ENCODE results near the gene DUX4. TPM values are rescaled to one million over a fixed set of nuclear protein-coding genes. Genes with fewer than 3 reads are reported as not detected.
"Not testable (repeated sequence)": the region's sequence is repeated elsewhere in the genome, so short reads cannot be mapped to it uniquely, and the experiment has no call there.

The DUX4 gene
- not detected in 2 replicates for total RNA-seq

DNA sequence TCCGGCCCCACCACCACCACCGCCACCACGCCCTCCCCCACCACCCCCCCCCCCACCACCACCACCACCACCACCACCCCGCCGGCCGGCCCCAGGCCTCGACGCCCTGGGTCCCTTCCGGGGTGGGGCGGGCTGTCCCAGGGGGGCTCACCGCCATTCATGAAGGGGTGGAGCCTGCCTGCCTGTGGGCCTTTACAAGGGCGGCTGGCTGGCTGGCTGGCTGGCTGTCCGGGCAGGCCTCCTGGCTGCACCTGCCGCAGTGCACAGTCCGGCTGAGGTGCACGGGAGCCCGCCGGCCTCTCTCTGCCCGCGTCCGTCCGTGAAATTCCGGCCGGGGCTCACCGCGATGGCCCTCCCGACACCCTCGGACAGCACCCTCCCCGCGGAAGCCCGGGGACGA lies at the start of gene DUX4:
Gene DUX4 (plus strand): TSS at position 347 of the 400 bp plus-strand sequence. CDS start 0 bp downstream, at position 347.
- not testable (repeated sequence) for DNase-seq (ENCODE audit: low read depth); H3K27me3 ChIP-seq (ENCODE audit: control insufficient read depth, insufficient read depth, low read length); H3K36me3 ChIP-seq (ENCODE audit: control insufficient read depth, insufficient read depth, low read length); H3K4me3 ChIP-seq (ENCODE audit: low read depth, low read length); FAIRE-seq

DNA sequence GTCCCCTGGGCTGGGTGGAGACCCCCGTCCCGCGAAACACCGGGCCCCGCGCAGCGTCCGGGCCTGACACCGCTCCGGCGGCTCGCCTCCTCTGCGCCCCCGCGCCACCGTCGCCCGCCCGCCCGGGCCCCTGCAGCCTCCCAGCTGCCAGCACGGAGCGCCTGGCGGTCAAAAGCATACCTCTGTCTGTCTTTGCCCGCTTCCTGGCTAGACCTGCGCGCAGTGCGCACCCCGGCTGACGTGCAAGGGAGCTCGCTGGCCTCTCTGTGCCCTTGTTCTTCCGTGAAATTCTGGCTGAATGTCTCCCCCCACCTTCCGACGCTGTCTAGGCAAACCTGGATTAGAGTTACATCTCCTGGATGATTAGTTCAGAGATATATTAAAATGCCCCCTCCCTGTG lies 1.9 kb downstream of the DUX4 start:
- DNase-seq (ENCODE audit: low read depth); H3K27me3 ChIP-seq (ENCODE audit: control insufficient read depth, insufficient read depth, low read length); H3K4me3 ChIP-seq (ENCODE audit: low read depth, low read length); FAIRE-seq; H3K36me3 ChIP-seq (ENCODE audit: control insufficient read depth, insufficient read depth, low read length): not testable (repeated sequence)

DNA sequence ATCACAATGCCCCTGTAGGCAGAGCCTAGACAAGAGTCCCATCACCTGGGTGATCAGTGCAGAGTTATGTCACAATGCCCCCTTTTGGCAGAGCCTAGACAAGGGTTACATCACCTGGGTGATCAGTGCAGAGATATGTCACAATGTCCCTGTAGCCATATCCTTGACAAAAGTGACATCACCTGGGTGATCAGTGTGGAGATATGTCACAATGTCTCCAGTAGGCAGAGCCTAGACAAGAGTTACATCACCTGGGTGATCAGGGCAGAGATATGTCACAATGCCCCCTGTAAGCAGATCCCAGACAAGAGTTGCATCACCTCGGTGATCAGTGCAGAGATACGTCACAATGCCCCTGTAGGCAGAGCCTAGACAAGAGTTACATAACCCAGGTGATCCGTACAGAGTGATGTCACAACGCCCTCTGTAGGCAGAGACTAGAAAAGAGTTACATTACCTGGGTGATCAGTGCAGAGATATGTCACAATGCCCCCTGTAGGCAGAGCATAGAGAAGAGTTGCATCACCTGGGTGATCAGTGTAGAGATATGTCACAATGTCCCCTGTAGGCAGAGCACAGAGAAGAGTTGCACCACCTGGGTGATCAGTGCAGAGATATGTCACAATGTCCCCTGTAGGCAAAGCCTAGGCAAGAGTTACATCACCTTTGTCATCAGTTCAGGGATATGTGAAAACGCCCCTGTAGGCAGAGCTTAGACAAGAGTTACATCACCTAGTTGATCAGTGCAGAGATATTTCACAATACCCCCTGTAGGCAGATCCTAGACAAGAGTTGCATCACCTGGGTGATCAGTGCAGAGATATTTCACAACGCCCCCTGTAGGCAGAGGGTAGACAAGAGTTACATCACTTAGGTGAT lies 4.4 kb downstream of the DUX4 start:
- DNase-seq (ENCODE audit: low read depth); FAIRE-seq; H3K27me3 ChIP-seq (ENCODE audit: control insufficient read depth, insufficient read depth, low read length); H3K4me3 ChIP-seq (ENCODE audit: low read depth, low read length); H3K36me3 ChIP-seq (ENCODE audit: control insufficient read depth, insufficient read depth, low read length): not testable (repeated sequence)

DNA sequence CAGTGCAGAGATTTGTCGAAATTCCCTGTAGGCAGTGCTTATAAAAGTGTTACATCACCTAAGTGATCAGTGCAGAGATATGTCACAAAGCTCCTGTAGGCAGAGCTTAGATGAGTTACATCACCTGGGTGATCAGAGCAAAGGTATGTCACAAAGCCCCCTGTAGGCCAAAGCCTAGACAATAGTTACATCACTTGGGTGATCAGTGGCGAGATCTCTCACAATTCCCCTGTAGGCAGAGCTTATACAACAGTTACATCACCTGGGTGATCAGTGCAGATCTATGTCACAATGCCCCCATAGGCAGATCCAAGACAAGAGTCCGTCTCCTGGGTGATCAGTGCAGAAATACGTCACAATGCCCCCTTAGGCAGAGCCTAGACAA lies 5.0 kb downstream of the DUX4 start:
- not testable (repeated sequence) for H3K36me3 ChIP-seq (ENCODE audit: control insufficient read depth, insufficient read depth, low read length); DNase-seq (ENCODE audit: low read depth); H3K27me3 ChIP-seq (ENCODE audit: control insufficient read depth, insufficient read depth, low read length); H3K4me3 ChIP-seq (ENCODE audit: low read depth, low read length); FAIRE-seq

DNA sequence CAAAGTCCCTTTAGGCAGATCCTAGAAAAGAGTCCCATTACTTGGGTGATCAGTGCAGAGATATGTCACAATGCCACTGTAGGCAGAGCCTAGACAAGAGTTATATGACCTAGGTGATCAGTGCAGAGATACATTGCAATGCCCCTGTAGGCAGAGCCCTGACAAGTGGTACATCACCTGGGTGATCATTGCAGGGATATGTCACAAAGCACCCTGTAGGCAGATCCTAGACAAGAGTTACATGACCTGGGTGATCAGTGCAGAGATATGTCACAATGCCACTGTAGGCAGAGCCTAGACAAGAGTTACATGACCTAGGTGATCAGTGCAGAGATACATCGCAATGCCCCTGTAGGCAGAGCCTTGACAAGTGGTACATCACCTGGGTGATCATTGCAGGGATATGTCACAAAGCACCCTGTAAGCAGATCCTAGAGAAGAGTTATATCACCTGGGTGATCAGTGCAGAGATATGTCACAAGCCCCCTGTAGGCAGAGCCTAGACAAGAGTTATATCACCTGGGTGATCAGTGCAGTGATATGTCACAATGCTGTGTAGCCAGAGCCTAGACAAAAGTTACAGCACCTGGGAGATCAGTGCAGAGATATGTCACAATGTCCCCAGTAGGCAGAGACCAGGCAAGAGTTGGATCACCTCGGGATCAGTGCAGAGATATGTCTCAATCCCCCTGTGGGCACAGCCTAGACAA lies 5.6 kb downstream of the DUX4 start:
- not testable (repeated sequence) for H3K36me3 ChIP-seq (ENCODE audit: control insufficient read depth, insufficient read depth, low read length); H3K27me3 ChIP-seq (ENCODE audit: control insufficient read depth, insufficient read depth, low read length); DNase-seq (ENCODE audit: low read depth); H3K4me3 ChIP-seq (ENCODE audit: low read depth, low read length); FAIRE-seq

GRCh38 chr4:190179740-190180094 lies 6.1 kb downstream of the DUX4 start:
- not testable (repeated sequence) for DNase-seq (ENCODE audit: low read depth); H3K4me3 ChIP-seq (ENCODE audit: low read depth, low read length); FAIRE-seq; H3K27me3 ChIP-seq (ENCODE audit: control insufficient read depth, insufficient read depth, low read length); H3K36me3 ChIP-seq (ENCODE audit: control insufficient read depth, insufficient read depth, low read length)

DNA sequence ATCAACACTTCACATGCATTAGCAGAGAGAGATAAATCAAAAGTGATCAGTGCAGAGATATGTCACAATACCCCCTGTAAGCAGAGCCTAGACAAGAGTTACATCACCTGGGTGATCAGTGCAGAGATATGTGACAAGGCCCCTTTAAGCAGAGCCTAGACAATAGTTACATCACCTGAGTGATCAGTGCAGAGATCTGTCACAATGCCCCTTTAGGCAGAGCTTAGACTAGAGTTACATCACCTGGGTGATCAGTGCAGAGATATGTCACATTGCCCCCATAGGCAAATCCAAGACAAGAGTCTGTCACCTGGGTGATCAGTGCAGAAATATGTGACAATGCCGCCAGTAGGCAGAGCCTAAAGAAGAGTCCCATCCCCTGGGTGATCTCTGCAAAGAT lies 7.4 kb downstream of the DUX4 start:
- not testable (repeated sequence) for FAIRE-seq; DNase-seq (ENCODE audit: low read depth); H3K36me3 ChIP-seq (ENCODE audit: control insufficient read depth, insufficient read depth, low read length); H3K27me3 ChIP-seq (ENCODE audit: control insufficient read depth, insufficient read depth, low read length); H3K4me3 ChIP-seq (ENCODE audit: low read depth, low read length)

GRCh38 chr4:190181481-190182100 lies 8.0 kb downstream of the DUX4 start:
- H3K4me3 ChIP-seq (ENCODE audit: low read depth, low read length); DNase-seq (ENCODE audit: low read depth); FAIRE-seq: not testable (repeated sequence)

GRCh38 chr4:190203510-190203909 lies 29.9 kb downstream of the DUX4 start:
- FAIRE-seq; DNase-seq (ENCODE audit: low read depth): not testable (repeated sequence)

More at GRCh38 chr4:190181481-190182100, 8.0 kb downstream of the DUX4 start:
- not testable (repeated sequence) for H3K36me3 ChIP-seq (ENCODE audit: control insufficient read depth, insufficient read depth, low read length); H3K27me3 ChIP-seq (ENCODE audit: control insufficient read depth, insufficient read depth, low read length)

More at GRCh38 chr4:190203510-190203909, 29.9 kb downstream of the DUX4 start:
- H3K36me3 ChIP-seq (ENCODE audit: control insufficient read depth, insufficient read depth, low read length); H3K4me3 ChIP-seq (ENCODE audit: low read depth, low read length); H3K27me3 ChIP-seq (ENCODE audit: control insufficient read depth, insufficient read depth, low read length): not testable (repeated sequence)

Other genes starting within 250 kb of the DUX4 start
- 23.9 and 26.3 TPM in 2 replicates for gene FRG1, start 232.9 kb upstream of the DUX4 start, total RNA-seq
- not detected in 2 replicates for gene FRG2, start 146.5 kb upstream of the DUX4 start, total RNA-seq
- gene DBET, start 109.3 kb upstream of the DUX4 start, total RNA-seq, result not detected in 2 replicates

All from bronchial epithelial cell (primary cell).